Peyer's patch (tissue), 4 donors: Measurements from ENCODE around the gene MAPK14.

Source experiments
- POLR2A ChIP-seq, 2 donors: fragments of 450-650 bp; IDR thresholded peaks; one replicate each; pipeline ENCODE4 v1.5.1; 2017; ENCODE audit warnings: antibody characterized with exemption in 2 of 2, mild to moderate bottlenecking in 2 of 2, moderate library complexity in 2 of 2
- TF ChIP-seq, protein P1 (sequence below), 6 experiments: fragments of 450-650 bp in 4 of 6; fragments of 200-600 bp in 2 of 6; sonication (generic) in 1 of 6; IDR thresholded peaks; one replicate each; pipeline ENCODE4 v1.5.1; 2017 to 2019; ENCODE audit warnings: antibody characterized with exemption in 6 of 6, mild to moderate bottlenecking in 3 of 6, moderate library complexity in 1 of 6

GRCh38 chr6:36128793-36129192, 101.2 kb downstream of the MAPK14 start:
- TF ChIP-seq, protein P1, sequence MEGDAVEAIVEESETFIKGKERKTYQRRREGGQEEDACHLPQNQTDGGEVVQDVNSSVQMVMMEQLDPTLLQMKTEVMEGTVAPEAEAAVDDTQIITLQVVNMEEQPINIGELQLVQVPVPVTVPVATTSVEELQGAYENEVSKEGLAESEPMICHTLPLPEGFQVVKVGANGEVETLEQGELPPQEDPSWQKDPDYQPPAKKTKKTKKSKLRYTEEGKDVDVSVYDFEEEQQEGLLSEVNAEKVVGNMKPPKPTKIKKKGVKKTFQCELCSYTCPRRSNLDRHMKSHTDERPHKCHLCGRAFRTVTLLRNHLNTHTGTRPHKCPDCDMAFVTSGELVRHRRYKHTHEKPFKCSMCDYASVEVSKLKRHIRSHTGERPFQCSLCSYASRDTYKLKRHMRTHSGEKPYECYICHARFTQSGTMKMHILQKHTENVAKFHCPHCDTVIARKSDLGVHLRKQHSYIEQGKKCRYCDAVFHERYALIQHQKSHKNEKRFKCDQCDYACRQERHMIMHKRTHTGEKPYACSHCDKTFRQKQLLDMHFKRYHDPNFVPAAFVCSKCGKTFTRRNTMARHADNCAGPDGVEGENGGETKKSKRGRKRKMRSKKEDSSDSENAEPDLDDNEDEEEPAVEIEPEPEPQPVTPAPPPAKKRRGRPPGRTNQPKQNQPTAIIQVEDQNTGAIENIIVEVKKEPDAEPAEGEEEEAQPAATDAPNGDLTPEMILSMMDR (IDR thresholded peaks at IDR 0.05) = no peak
- no peak for TF ChIP-seq POLR2A (IDR thresholded peaks at IDR 0.05)
